Fibroblast of lung (primary cell): ENCODE results near the gene PLA2G1B. TPM values are rescaled to one million over a fixed set of nuclear protein-coding genes. Genes with fewer than 3 reads are reported as not detected.

ENCODE experiments used
- DNase-seq, 2 donors: peaks; one replicate each; pipeline versions ENCODE4 v3.0.0 to v3.0.0-alpha.2; 2010; ENCODE audit warnings: low read depth in 2 of 2
- H2AFZ ChIP-seq: 2 replicates; pipeline ENCODE4 v1.5.1; 2012; ENCODE audit warnings: low read length, control low read depth, inconsistent platforms
- H3K27ac ChIP-seq: 2 replicates; pipeline ENCODE4 v1.5.1; 2011; ENCODE audit warnings: low read length, control low read depth; ENCODE audit not compliant: insufficient read depth
- H3K27me3 ChIP-seq: 2 replicates; pipeline ENCODE4 v1.5.1; 2011; ENCODE audit warnings: mild to moderate bottlenecking, low read length; ENCODE audit not compliant: control insufficient read depth, insufficient read depth
- H3K36me3 ChIP-seq: 2 replicates; pipeline ENCODE4 v1.5.1; 2011; ENCODE audit warnings: low read length; ENCODE audit not compliant: control insufficient read depth, insufficient read depth
- H3K4me1 ChIP-seq: 2 replicates; pipeline ENCODE4 v1.5.1; 2011; ENCODE audit warnings: low read length; ENCODE audit not compliant: control insufficient read depth, insufficient read depth; ENCODE audit errors: extremely low read depth
- H3K4me2 ChIP-seq: 2 replicates; pipeline ENCODE4 v1.5.1; 2011; ENCODE audit warnings: low read length, control low read depth; ENCODE audit not compliant: insufficient read depth; ENCODE audit errors: extremely low read depth
- H3K4me3 ChIP-seq, 4 experiments: fragments of 200-600 bp in 1 of 4; sonication (generic) in 1 of 4; replicated peaks in 1 of 4; 2 replicates each; pipeline ENCODE4 v1.5.1; 2011 to 2016; ENCODE audit warnings: low read length in 4 of 4, low read depth in 3 of 4, mild to moderate bottlenecking in 3 of 4, control low read depth in 2 of 4, inconsistent platforms in 1 of 4, mixed read lengths in 1 of 4; ENCODE audit not compliant: insufficient read depth in 1 of 4; ENCODE audit errors: control extremely low read depth in 1 of 4
- H3K79me2 ChIP-seq: 2 replicates; pipeline ENCODE4 v1.5.1; 2012; ENCODE audit warnings: mild to moderate bottlenecking, low read length, inconsistent platforms; ENCODE audit not compliant: control insufficient read depth, insufficient read depth
- H3K9ac ChIP-seq: 2 replicates; pipeline ENCODE4 v1.5.1; 2011; ENCODE audit warnings: mild to moderate bottlenecking, low read length, control low read depth; ENCODE audit not compliant: insufficient read depth
- H3K9me3 ChIP-seq: 2 replicates; pipeline ENCODE4 v1.5.1; 2012; ENCODE audit warnings: low read depth, low read length; ENCODE audit not compliant: control insufficient read depth, insufficient read depth
- H4K20me1 ChIP-seq: 2 replicates; pipeline ENCODE4 v1.5.1; 2011; ENCODE audit warnings: low read length; ENCODE audit not compliant: control insufficient read depth, insufficient read depth; ENCODE audit errors: extremely low read depth
- EZH2 ChIP-seq: IDR thresholded peaks from 2 replicates; pipeline ENCODE4 v1.5.1; 2012; ENCODE audit warnings: low read length, control low read depth, mild to moderate bottlenecking; ENCODE audit errors: missing control alignments
- polyA minus RNA-seq: library from RNA; depleted of rRNA, polyadenylated mRNA; stranded (reverse); fragments of >200 nt; gene quantifications from 2 replicates; pipeline ENCODE4 v1.2.3, GENCODE V29; 2011; ENCODE audit warnings: low replicate concordance
- polyA plus RNA-seq, 2 donors: library from polyadenylated mRNA; depleted of rRNA in 1 of 2; stranded (reverse) in 1 of 2; unstranded in 1 of 2; fragments of >200 nt; gene quantifications; 2 replicates each; pipeline ENCODE4 v1.2.1, GENCODE V29; 2011 to 2012; ENCODE audit warnings: missing spikeins in 1 of 2
- total RNA-seq: library from RNA; depleted of rRNA; stranded (reverse); fragments of >200 nt; gene quantifications from 2 replicates; pipeline ENCODE4 v1.2.1, GENCODE V29; 2014
- TF ChIP-seq, protein P1 (sequence below), 2 donors: IDR thresholded peaks in 1 of 2; conservative IDR thresholded peaks in 1 of 2; 1 replicate in 1 of 2; 2 replicates in 1 of 2; pipeline ENCODE4 v1.5.1; 2011 to 2012; ENCODE audit warnings: low read length in 2 of 2, control low read depth in 1 of 2, inconsistent platforms in 1 of 2, low read depth in 1 of 2, mild to moderate bottlenecking in 1 of 2

The PLA2G1B gene
- total RNA-seq (0.51 TPM in 1 of 2 replicates, not detected in the other), polyA plus RNA-seq (0.20 TPM in 1 of 2 replicates, not detected in the other), polyA minus RNA-seq (not detected in 2 replicates)
- 0.28 TPM in 1 of 2 replicates, not detected in the other for polyA plus RNA-seq (2012)

- Histone ChIP-seq H3K4me2 (no peak within 1 kb of the TSS), H3K9me3 (no peaks in the 10 kb centered on the region), H3K36me3 (no peaks in the 10 kb centered on the region), H3K27ac (no peak within 1 kb of the TSS), H2AFZ (no peak within 1 kb of the TSS), H3K9ac (no peak within 1 kb of the TSS), H3K27me3 (no peaks in the 10 kb centered on the region), H4K20me1 (no peaks in the 10 kb centered on the region), H3K79me2 (no peaks in the 10 kb centered on the region), H3K4me1 (no peaks in the 10 kb centered on the region), H3K4me3 (no peak within 1 kb of the TSS)
- no peak for DNase-seq
- TF ChIP-seq EZH2: no peak
- TF ChIP-seq, protein P1, sequence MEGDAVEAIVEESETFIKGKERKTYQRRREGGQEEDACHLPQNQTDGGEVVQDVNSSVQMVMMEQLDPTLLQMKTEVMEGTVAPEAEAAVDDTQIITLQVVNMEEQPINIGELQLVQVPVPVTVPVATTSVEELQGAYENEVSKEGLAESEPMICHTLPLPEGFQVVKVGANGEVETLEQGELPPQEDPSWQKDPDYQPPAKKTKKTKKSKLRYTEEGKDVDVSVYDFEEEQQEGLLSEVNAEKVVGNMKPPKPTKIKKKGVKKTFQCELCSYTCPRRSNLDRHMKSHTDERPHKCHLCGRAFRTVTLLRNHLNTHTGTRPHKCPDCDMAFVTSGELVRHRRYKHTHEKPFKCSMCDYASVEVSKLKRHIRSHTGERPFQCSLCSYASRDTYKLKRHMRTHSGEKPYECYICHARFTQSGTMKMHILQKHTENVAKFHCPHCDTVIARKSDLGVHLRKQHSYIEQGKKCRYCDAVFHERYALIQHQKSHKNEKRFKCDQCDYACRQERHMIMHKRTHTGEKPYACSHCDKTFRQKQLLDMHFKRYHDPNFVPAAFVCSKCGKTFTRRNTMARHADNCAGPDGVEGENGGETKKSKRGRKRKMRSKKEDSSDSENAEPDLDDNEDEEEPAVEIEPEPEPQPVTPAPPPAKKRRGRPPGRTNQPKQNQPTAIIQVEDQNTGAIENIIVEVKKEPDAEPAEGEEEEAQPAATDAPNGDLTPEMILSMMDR (conservative IDR thresholded peaks at IDR 0.05 in 1 of 2, IDR thresholded peaks at IDR 0.05 in 1 of 2; ENCODE audit: low read depth in 1 of 2, low read length in 2 of 2): no peak
Measured at GRCh38 chr12:120327593-120327992, at the start of gene PLA2G1B. TSS of gene PLA2G1B (minus strand) at chr12:120327779. CDS start at chr12:120327753, 26 bp downstream.

DNA sequence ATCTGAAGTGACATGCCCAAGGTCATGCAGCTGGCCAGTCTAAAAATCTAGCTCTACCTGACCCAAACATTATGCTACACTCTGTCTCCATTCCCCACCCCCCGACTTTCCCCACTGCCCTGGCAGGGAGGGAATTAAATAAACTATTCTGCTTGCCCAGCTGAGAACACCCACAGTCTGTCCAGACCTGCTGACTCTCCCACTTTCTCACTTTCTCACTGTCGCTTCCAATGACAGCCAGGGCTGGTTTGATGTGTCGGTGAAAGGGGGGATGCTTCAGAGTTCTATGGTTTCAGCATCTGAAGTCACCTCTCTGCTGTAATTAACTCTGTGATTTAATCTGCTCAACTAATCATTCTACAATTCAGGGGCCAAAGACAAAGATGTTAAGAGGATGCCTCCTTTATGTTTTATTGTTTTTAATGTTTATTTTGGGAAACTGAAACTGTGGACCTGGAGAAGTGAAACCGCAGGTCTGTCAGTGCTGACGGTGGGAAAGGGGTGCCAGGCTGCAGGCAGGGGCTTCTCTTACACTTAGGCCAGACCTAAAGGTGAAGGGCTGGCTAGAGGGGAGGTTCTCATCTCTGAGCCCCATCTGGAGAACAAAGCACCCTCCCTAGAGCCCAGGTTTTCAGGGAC lies 49.5 kb upstream of the PLA2G1B start:
- Histone ChIP-seq H2AFZ (no peak overlapping the region), H3K4me1 (no peaks in the 10 kb centered on the region), H3K4me3 (no peak overlapping the region), H3K9ac (no peak overlapping the region), H3K9me3 (no peaks in the 10 kb centered on the region), H4K20me1 (no peaks in the 10 kb centered on the region), H3K79me2 (no peaks in the 10 kb centered on the region), H3K4me2 (no peak overlapping the region), H3K27ac (no peak overlapping the region), H3K36me3 (no peaks in the 10 kb centered on the region), H3K27me3 (peaks cover 16% of the 10 kb centered on the region)
- DNase-seq: no peak
- TF ChIP-seq EZH2: no peak
- TF ChIP-seq, protein P1 (conservative IDR thresholded peaks at IDR 0.05 in 1 of 2, IDR thresholded peaks at IDR 0.05 in 1 of 2; ENCODE audit: low read depth in 1 of 2, low read length in 2 of 2): no peak

GRCh38 chr12:120376416-120376815 lies 48.8 kb upstream of the PLA2G1B start:
- H3K4me3 ChIP-seq: no peak overlapping the region
- no peak overlapping the region for H3K27ac ChIP-seq
- H3K27me3 ChIP-seq: peaks cover 22% of the 10 kb centered on the region
- H3K9me3 ChIP-seq: no peaks in the 10 kb centered on the region
- no peak overlapping the region for H2AFZ ChIP-seq
- DNase-seq: no peak
- no peak overlapping the region for H3K9ac ChIP-seq
- H3K36me3 ChIP-seq: no peaks in the 10 kb centered on the region
- no peaks in the 10 kb centered on the region for H3K4me1 ChIP-seq
- TF ChIP-seq EZH2: no peak
- TF ChIP-seq, protein P1 (conservative IDR thresholded peaks at IDR 0.05 in 1 of 2, IDR thresholded peaks at IDR 0.05 in 1 of 2; ENCODE audit: low read depth in 1 of 2, low read length in 2 of 2): no peak
- H4K20me1 ChIP-seq: no peaks in the 10 kb centered on the region
- H3K79me2 ChIP-seq: no peaks in the 10 kb centered on the region
- no peak overlapping the region for H3K4me2 ChIP-seq
